Measurements from ENCODE around the gene IFIT3. TPM values are rescaled to one million over a fixed set of nuclear protein-coding genes. Genes with fewer than 3 reads are reported as not detected.
A peak's percentile ranks its signal among the peaks of the same experiment; 100 is the strongest.
"Not testable (repeated sequence)": the region's sequence is repeated elsewhere in the genome, so short reads cannot be mapped to it uniquely, and the experiment has no call there.

IFIT3 gene
- 24.6 and 31.4 TPM in 2 replicates for total RNA-seq (2014; rRNA removed; shearing (Covaris generic))

GRCh38 chr10:89327803-89328441 lies at the start of gene IFIT3:
Gene IFIT3 (plus strand): TSS chr10:89327997. CDS start chr10:89328074, 77 bp downstream.
- DNase-seq (ENCODE audit: low spot score): peak; percentile 93

- DNase-seq (ENCODE audit: low spot score): peak; percentile 96
Measured at GRCh38 chr10:89278034-89278535, 49.7 kb upstream of the IFIT3 start.

- DNase-seq (ENCODE audit: low spot score): no peak
Measured at GRCh38 chr10:89278900-89279392, 48.9 kb upstream of the IFIT3 start.

- no peak for DNase-seq (ENCODE audit: low spot score)
Measured at GRCh38 chr10:89279421-89279869, 48.4 kb upstream of the IFIT3 start.

GRCh38 chr10:89280508-89280907 lies 47.3 kb upstream of the IFIT3 start:
- no peak for DNase-seq (ENCODE audit: low spot score)

- DNase-seq (ENCODE audit: low spot score): no peak
Measured at GRCh38 chr10:89281606-89282395, 46.0 kb upstream of the IFIT3 start.

GRCh38 chr10:89283025-89283935 lies 44.5 kb upstream of the IFIT3 start:
- peak; percentile 31 for DNase-seq (ENCODE audit: low spot score)

- peak; percentile 70 for DNase-seq (ENCODE audit: low spot score)
Measured at GRCh38 chr10:89283936-89284475, 43.8 kb upstream of the IFIT3 start.

- not testable (repeated sequence) for DNase-seq (ENCODE audit: low spot score)
Measured at GRCh38 chr10:89284711-89285110, 43.1 kb upstream of the IFIT3 start.

- not testable (repeated sequence) for DNase-seq (ENCODE audit: low spot score)
Measured at GRCh38 chr10:89285303-89285702, 42.5 kb upstream of the IFIT3 start.

- no peak for DNase-seq (ENCODE audit: low spot score)
Measured at GRCh38 chr10:89294721-89295239, 33.0 kb upstream of the IFIT3 start.

- DNase-seq (ENCODE audit: low spot score): peak; percentile 50
Measured at GRCh38 chr10:89295597-89295996, 32.2 kb upstream of the IFIT3 start.

GRCh38 chr10:89296220-89296648 lies 31.6 kb upstream of the IFIT3 start:
- DNase-seq (ENCODE audit: low spot score): peak; percentile 57

GRCh38 chr10:89297356-89297755 lies 30.4 kb upstream of the IFIT3 start:
- no peak for DNase-seq (ENCODE audit: low spot score)

- no peak for DNase-seq (ENCODE audit: low spot score)
Measured at GRCh38 chr10:89297791-89298190, 30.0 kb upstream of the IFIT3 start.

- DNase-seq (ENCODE audit: low spot score): no peak
Measured at GRCh38 chr10:89299031-89299430, 28.8 kb upstream of the IFIT3 start.

GRCh38 chr10:89301232-89301631 lies 26.6 kb upstream of the IFIT3 start:
- no peak for DNase-seq (ENCODE audit: low spot score)

- peak; percentile 57 for DNase-seq (ENCODE audit: low spot score)
Measured at GRCh38 chr10:89301721-89302445, 25.9 kb upstream of the IFIT3 start, which contains the start of gene IFIT2. Gene IFIT2 (plus strand): TSS chr10:89302046. CDS start chr10:89302124, 78 bp downstream.

- no peak for DNase-seq (ENCODE audit: low spot score)
Measured at GRCh38 chr10:89302625-89303024, 25.2 kb upstream of the IFIT3 start.

- DNase-seq (ENCODE audit: low spot score): no peak
Measured at GRCh38 chr10:89303161-89303560, 24.6 kb upstream of the IFIT3 start.

Measured in H4 (cell line).